ENCODE measurements around the gene DMBT1. TPM values are rescaled to one million over a fixed set of nuclear protein-coding genes. Genes with fewer than 3 reads are reported as not detected.

Gene DMBT1
- total and polyA plus RNA-seq, 10 of the 15 experiments (the other 5 are each of a cell fraction or from before 2014, with no cell fraction given): under 0.01 to 0.13 (median 0.03) TPM; not detected in 5

DNA sequence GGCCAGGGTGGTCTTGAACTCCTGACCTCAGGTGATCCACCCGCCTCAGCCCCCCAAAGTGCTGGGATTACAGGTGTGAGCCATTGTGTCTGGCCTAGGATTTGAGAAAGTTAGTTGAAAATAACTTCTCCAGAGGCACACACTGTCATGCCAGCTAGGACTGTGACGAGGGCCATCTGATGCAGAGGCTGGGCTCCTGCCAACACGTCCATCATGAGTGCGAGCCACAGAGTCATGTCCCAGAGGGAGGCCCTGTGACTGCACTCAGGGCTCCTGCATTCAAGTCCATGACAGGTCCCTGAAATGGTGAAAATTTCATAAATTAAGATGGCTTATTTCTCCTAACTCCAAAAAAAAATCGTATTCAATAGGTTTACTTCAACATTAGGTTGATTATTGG, 122.0 kb downstream of the DMBT1 start:
- ChIA-PET CTCF (interaction anchor here (0.7 kb wide), 1 partner anchor 257 kb away, joined by 3 read pairs; no protein-coding TSS in a partner anchor), SMC1A (ENCODE audit: uncharacterized antibody, unreplicated experiment) (no interaction called here), RAD21 (ENCODE audit: unreplicated experiment) (no interaction called here), POLR2A (no interaction called here)
- Histone ChIP-seq H3K27me3 (replicated peaks in 1 of 2; ENCODE audit: control insufficient read depth in 2 of 2, insufficient read depth in 2 of 2, low read length in 1 of 2) (no peaks in the 10 kb centered on the region; a peak in 1 of 4 replicates), H3K27ac (ENCODE audit: control insufficient read depth, insufficient read depth) (no peak overlapping the region), H2AFZ (ENCODE audit: control insufficient read depth, low read depth, low read length) (no peak overlapping the region), H3K9me3 (replicated peaks; ENCODE audit: control insufficient read depth, insufficient read depth, low read length) (no peaks in the 10 kb centered on the region), H3K79me2 (ENCODE audit: control insufficient read depth, insufficient read depth, low read length) (no peaks in the 10 kb centered on the region), H3K4me1 (ENCODE audit: control insufficient read depth, insufficient read depth, low read length) (no peaks in the 10 kb centered on the region), H3K4me3 (no peak overlapping the region), H3K4me2 (ENCODE audit: control insufficient read depth, insufficient read depth) (no peak overlapping the region), H3K36me3 (ENCODE audit: control insufficient read depth in 2 of 2, insufficient read depth in 2 of 2, low read length in 1 of 2) (no peaks in the 10 kb centered on the region), H4K20me1 (ENCODE audit: control insufficient read depth, insufficient read depth) (no peaks in the 10 kb centered on the region), H3K9ac (ENCODE audit: control insufficient read depth, insufficient read depth, low read length) (no peak overlapping the region)
- intact Hi-C loops (cut with micrococcal nuclease; ENCODE audit: unreplicated experiment): no loop called here
- 13% methylated on average over 5 of the region's 5 CpGs for WGBS (ENCODE audit: insufficient coverage, insufficient replicate concordance, low lambda C conversion rate, missing lambda C conversion rate)
- FAIRE-seq: no peak
- no TSS peak for BruUV-seq (replicated peaks)
- in situ Hi-C loops (cut with MboI): no loop called here
- no peak for DNase-seq (ENCODE audit: low read depth, low spot score)
- ATAC-seq: no peak
- TF ChIP-seq ZNF207 (IDR thresholded peaks at IDR 0.05; ENCODE audit: borderline replicate concordance): no peak
- TF ChIP-seq IRF4 (IDR thresholded peaks at IDR 0.05; ENCODE audit: low read depth, low read length): no peak
- TF ChIP-seq ZNF687 (IDR thresholded peaks at IDR 0.05): no peak
- TF ChIP-seq SUPT20H (IDR thresholded peaks at IDR 0.05; ENCODE audit: borderline replicate concordance, control insufficient read depth, low read depth, low read length): no peak
- TF ChIP-seq WRNIP1 (IDR thresholded peaks at IDR 0.05; ENCODE audit: borderline replicate concordance, low read depth, low read length): no peak
- no peak for TF ChIP-seq SREBF1 (IDR thresholded peaks at IDR 0.05; ENCODE audit: low read length)
- no peak for TF ChIP-seq POU2F2 (IDR thresholded peaks at IDR 0.05; ENCODE audit: borderline replicate concordance, low read depth, low read length)
- TF ChIP-seq CHD1 (IDR thresholded peaks at IDR 0.05; ENCODE audit: low read depth, low read length): no peak
- TF ChIP-seq, protein P1, sequence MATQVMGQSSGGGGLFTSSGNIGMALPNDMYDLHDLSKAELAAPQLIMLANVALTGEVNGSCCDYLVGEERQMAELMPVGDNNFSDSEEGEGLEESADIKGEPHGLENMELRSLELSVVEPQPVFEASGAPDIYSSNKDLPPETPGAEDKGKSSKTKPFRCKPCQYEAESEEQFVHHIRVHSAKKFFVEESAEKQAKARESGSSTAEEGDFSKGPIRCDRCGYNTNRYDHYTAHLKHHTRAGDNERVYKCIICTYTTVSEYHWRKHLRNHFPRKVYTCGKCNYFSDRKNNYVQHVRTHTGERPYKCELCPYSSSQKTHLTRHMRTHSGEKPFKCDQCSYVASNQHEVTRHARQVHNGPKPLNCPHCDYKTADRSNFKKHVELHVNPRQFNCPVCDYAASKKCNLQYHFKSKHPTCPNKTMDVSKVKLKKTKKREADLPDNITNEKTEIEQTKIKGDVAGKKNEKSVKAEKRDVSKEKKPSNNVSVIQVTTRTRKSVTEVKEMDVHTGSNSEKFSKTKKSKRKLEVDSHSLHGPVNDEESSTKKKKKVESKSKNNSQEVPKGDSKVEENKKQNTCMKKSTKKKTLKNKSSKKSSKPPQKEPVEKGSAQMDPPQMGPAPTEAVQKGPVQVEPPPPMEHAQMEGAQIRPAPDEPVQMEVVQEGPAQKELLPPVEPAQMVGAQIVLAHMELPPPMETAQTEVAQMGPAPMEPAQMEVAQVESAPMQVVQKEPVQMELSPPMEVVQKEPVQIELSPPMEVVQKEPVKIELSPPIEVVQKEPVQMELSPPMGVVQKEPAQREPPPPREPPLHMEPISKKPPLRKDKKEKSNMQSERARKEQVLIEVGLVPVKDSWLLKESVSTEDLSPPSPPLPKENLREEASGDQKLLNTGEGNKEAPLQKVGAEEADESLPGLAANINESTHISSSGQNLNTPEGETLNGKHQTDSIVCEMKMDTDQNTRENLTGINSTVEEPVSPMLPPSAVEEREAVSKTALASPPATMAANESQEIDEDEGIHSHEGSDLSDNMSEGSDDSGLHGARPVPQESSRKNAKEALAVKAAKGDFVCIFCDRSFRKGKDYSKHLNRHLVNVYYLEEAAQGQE (IDR thresholded peaks at IDR 0.05; ENCODE audit: low read depth, low read length): no peak
- TF ChIP-seq SIX5 (IDR thresholded peaks at IDR 0.05; ENCODE audit: low read depth, low read length, severe bottlenecking): no peak
- no peak for TF ChIP-seq NR2C2 (IDR thresholded peaks at IDR 0.05; ENCODE audit: borderline replicate concordance, control insufficient read depth, insufficient read length, low read depth)
- no peak for TF ChIP-seq ZNF217 (IDR thresholded peaks at IDR 0.05)
- TF ChIP-seq BCL11A (IDR thresholded peaks at IDR 0.05; ENCODE audit: low read depth, low read length): no peak
- TF ChIP-seq, protein P2, sequence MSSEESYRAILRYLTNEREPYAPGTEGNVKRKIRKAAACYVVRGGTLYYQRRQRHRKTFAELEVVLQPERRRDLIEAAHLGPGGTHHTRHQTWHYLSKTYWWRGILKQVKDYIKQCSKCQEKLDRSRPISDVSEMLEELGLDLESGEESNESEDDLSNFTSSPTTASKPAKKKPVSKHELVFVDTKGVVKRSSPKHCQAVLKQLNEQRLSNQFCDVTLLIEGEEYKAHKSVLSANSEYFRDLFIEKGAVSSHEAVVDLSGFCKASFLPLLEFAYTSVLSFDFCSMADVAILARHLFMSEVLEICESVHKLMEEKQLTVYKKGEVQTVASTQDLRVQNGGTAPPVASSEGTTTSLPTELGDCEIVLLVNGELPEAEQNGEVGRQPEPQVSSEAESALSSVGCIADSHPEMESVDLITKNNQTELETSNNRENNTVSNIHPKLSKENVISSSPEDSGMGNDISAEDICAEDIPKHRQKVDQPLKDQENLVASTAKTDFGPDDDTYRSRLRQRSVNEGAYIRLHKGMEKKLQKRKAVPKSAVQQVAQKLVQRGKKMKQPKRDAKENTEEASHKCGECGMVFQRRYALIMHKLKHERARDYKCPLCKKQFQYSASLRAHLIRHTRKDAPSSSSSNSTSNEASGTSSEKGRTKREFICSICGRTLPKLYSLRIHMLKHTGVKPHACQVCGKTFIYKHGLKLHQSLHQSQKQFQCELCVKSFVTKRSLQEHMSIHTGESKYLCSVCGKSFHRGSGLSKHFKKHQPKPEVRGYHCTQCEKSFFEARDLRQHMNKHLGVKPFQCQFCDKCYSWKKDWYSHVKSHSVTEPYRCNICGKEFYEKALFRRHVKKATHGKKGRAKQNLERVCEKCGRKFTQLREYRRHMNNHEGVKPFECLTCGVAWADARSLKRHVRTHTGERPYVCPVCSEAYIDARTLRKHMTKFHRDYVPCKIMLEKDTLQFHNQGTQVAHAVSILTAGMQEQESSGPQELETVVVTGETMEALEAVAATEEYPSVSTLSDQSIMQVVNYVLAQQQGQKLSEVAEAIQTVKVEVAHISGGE (CRISPR knock-in tag; IDR thresholded peaks at IDR 0.05): no peak

Data from GM12878 (cell line).